A549 (cell line): Measurements from ENCODE around the gene TSC2. TPM values are rescaled to one million over a fixed set of nuclear protein-coding genes. Genes with fewer than 3 reads are reported as not detected.

ENCODE experiments used
- ATAC-seq, 2 experiments: fragments of 200-7000 bp in 1 of 2; fragments of >200 bp in 1 of 2; cut with Nextera tagmentation in 1 of 2; cut with Tn5 transposase in 1 of 2; 3 replicates each; pipeline versions ENCODE4 v1.8.0 to v1.9.1; 2018 to 2020; ENCODE audit warnings: mild to moderate bottlenecking in 1 of 2, moderate library complexity in 1 of 2
- CTCF ChIA-PET: fragments of 300-600 bp; sonication (Branson Sonifier 250); formaldehyde crosslinking; extraction: SDS; loops from one replicate; lab custom pipeline; 2021; ENCODE audit warnings: antibody characterized with exemption, inconsistent platforms; lab: Yijun Ruan, JAX
- POLR2A ChIA-PET: fragments of 350-600 bp; formaldehyde crosslinking; extraction: SDS; loops from one replicate; lab custom pipeline; 2021; ENCODE audit warnings: antibody characterized with exemption, inconsistent platforms; lab: Yijun Ruan, JAX
- DNase-seq, 2 experiments: peaks; one replicate each; pipeline versions ENCODE4 v3.0.0 to v3.0.0-alpha.2; 2011 to 2016; ENCODE audit warnings: low read depth in 1 of 2, low spot score in 1 of 2
- FAIRE-seq: peaks from 2 replicates; lab custom pipeline; 2011; peaks lifted over from hg19 to GRCh38; lab: Jason Lieb, UNC
- H3K27ac ChIP-seq, 2 experiments: fragments of >200 bp; sonication (Bioruptor Twin); formaldehyde crosslinking; 3 replicates each; pipeline ENCODE4 v1.5.1; 2016 to 2017
- H3K4me1 ChIP-seq: fragments of >200 bp; sonication (Bioruptor Twin); formaldehyde crosslinking; 3 replicates; pipeline ENCODE4 v1.6.1; 2016
- H3K4me2 ChIP-seq: fragments of >200 bp; sonication (Bioruptor Twin); formaldehyde crosslinking; 3 replicates; pipeline ENCODE4 v1.6.1; 2016
- H3K4me3 ChIP-seq: fragments of >200 bp; sonication (Bioruptor Twin); formaldehyde crosslinking; 3 replicates; pipeline ENCODE4 v1.5.1; 2016
- H3K9me3 ChIP-seq: fragments of >200 bp; sonication (Bioruptor Twin); formaldehyde crosslinking; 3 replicates; pipeline ENCODE4 v1.6.1; 2016
- BCL3 ChIP-seq: fragments of >200 bp; sonication (Bioruptor Twin); formaldehyde crosslinking; IDR thresholded peaks from 3 replicates; pipeline ENCODE4 v1.6.1; 2016
- CBX2 ChIP-seq: fragments of 200-600 bp; sonication (generic); IDR thresholded peaks from 2 replicates; pipeline ENCODE4 v1.6.1; 2016; ENCODE audit warnings: low read depth, mild to moderate bottlenecking, borderline replicate concordance
- CBX8 ChIP-seq: fragments of 200-600 bp; sonication (generic); IDR thresholded peaks from 2 replicates; pipeline ENCODE4 v1.6.1; 2016
- CHD4 ChIP-seq: fragments of 200-600 bp; sonication (generic); IDR thresholded peaks from 2 replicates; pipeline ENCODE4 v1.6.1; 2016; ENCODE audit warnings: antibody characterized with exemption, mild to moderate bottlenecking, borderline replicate concordance
- E2F6 ChIP-seq: IDR thresholded peaks from 2 replicates; pipeline ENCODE4 v1.6.1; 2012; ENCODE audit warnings: low read depth, borderline replicate concordance
- EHMT2 ChIP-seq: fragments of 200-600 bp; sonication (generic); IDR thresholded peaks from 2 replicates; pipeline ENCODE4 v1.6.1; 2016; ENCODE audit warnings: antibody characterized with exemption, low read depth, mild to moderate bottlenecking, moderate library complexity
- EP300 ChIP-seq, 2 experiments: fragments of >200 bp; sonication (Bioruptor Twin); formaldehyde crosslinking; IDR thresholded peaks; 2 replicates in 1 of 2; 3 replicates in 1 of 2; pipeline ENCODE4 v1.6.1; 2016 to 2017
- HDAC2 ChIP-seq: fragments of 200-600 bp; sonication (generic); IDR thresholded peaks from 2 replicates; pipeline ENCODE4 v1.6.1; 2016
- HEYL ChIP-seq: fragments of 250-450 bp; sonication (Bioruptor Pico); IDR thresholded peaks from 2 replicates; pipeline ENCODE4 v1.8.0; 2021; ENCODE audit warnings: mild to moderate bottlenecking, moderate library complexity
- HOXA7 ChIP-seq: fragments of 250-450 bp; sonication (Bioruptor Pico); IDR thresholded peaks from 2 replicates; pipeline ENCODE4 v1.5.0; 2020; ENCODE audit warnings: mild to moderate bottlenecking, moderate library complexity
- JUN ChIP-seq, 2 experiments: fragments of >200 bp; sonication (Bioruptor Twin); formaldehyde crosslinking; IDR thresholded peaks; 2 replicates in 1 of 2; 3 replicates in 1 of 2; pipeline ENCODE4 v1.6.1; 2016 to 2017
- KDM5A ChIP-seq: fragments of 200-600 bp; sonication (generic); IDR thresholded peaks from 2 replicates; pipeline ENCODE4 v1.6.1; 2016; ENCODE audit warnings: antibody characterized with exemption, mild to moderate bottlenecking
- NFE2L2 ChIP-seq: fragments of 150-350 bp; conservative IDR thresholded peaks from 2 replicates; pipeline ENCODE4 v1.6.1; 2014; ENCODE audit warnings: low read length
- RARB ChIP-seq: fragments of 250-450 bp; sonication (Bioruptor Pico); IDR thresholded peaks from 2 replicates; pipeline ENCODE4 v1.8.0; 2021; ENCODE audit warnings: mild to moderate bottlenecking, moderate library complexity
- REST ChIP-seq: fragments of 200-600 bp; sonication (generic); IDR thresholded peaks from 2 replicates; pipeline ENCODE4 v1.6.1; 2016; ENCODE audit warnings: antibody characterized with exemption, mild to moderate bottlenecking, moderate library complexity
- SMC3 ChIP-seq: fragments of >200 bp; sonication (Bioruptor Twin); formaldehyde crosslinking; IDR thresholded peaks from 3 replicates; pipeline ENCODE4 v1.6.1; 2018; ENCODE audit warnings: inconsistent platforms
- TFCP2L1 ChIP-seq: fragments of 250-450 bp; sonication (Bioruptor Pico); IDR thresholded peaks from 2 replicates; pipeline ENCODE4 v1.5.0; 2021; ENCODE audit warnings: mild to moderate bottlenecking
- TP53 ChIP-seq: fragments of 250-450 bp; sonication (Bioruptor Pico); IDR thresholded peaks from 2 replicates; pipeline ENCODE4 v1.5.0; 2021; ENCODE audit warnings: mild to moderate bottlenecking, moderate library complexity
- ZC3H11A ChIP-seq: fragments of 450-650 bp; IDR thresholded peaks from 2 replicates; pipeline ENCODE4 v1.6.1; 2014; ENCODE audit warnings: antibody characterized with exemption, mild to moderate bottlenecking
- WGBS: methylation state at CpG from one replicate; pipeline ENCODE4 v1.1.6; 2017; ENCODE audit errors: missing lambda C conversion rate; 5-methylcytosine and 5-hydroxymethylcytosine counted together
- polyA plus RNA-seq, 4 experiments: library from polyadenylated mRNA; depleted of rRNA in 3 of 4; stranded (reverse); fragments of >200 nt; fragmentation: RNase III in 1 of 4; extraction: RNeasy Plus Mini Kit Qiagen cat#74134 plus additional on column Dnase treatment in 1 of 4; gene quantifications; 2 replicates in 3 of 4; 3 replicates in 1 of 4; pipeline ENCODE4 v1.2.3, GENCODE V29; 2011 to 2017

Gene TSC2
- polyA plus RNA-seq, 2 of the 4 experiments (the other 2 are of a cell fraction) = 32.6 to 47.3 TPM

- TF ChIP-seq REST (no peak), HEYL (no peak)
These were observed 46.8 kb upstream of the TSC2 start (continued) for GRCh38 chr16:2001035-2001434.

- FAIRE-seq (no peak), ATAC-seq (no peak), DNase-seq (no peak)
- H3K4me1 ChIP-seq = peaks cover 53% of the 10 kb centered on the region
- H3K27ac ChIP-seq = no peak overlapping the region
- 92% methylated on average over 25 of the region's 53 CpGs for WGBS
- POLR2A ChIA-PET = no interaction called here
- TF ChIP-seq HOXA7 (CRISPR knock-in tag) = no peak
- no peak overlapping the region for H3K4me2 ChIP-seq
- no peak overlapping the region for H3K4me3 ChIP-seq
- CTCF ChIA-PET = interaction anchor here (0.9 to 11.3 kb wide), 8 partner anchors 13 to 144 kb away, joined by 3 to 196 read pairs (median 10); partner anchors contain the start of genes GFER, NOXO1, RAB26 and SYNGR3
- no peaks in the 10 kb centered on the region for H3K9me3 ChIP-seq
These were observed 46.1 kb upstream of the TSC2 start for GRCh38 chr16:2001456-2002355.

GRCh38 chr16:2002406-2003230 is 45.2 kb upstream of the TSC2 start:
- TF ChIP-seq SMC3 (no peak), CBX2 (no peak), HDAC2 (no peak), BCL3 (no peak), NFE2L2 (no peak), RARB (CRISPR knock-in tag) (no peak), CBX8 (no peak), EHMT2 (no peak), TP53 (CRISPR knock-in tag) (no peak), ZC3H11A (no peak), CHD4 (no peak), E2F6 (no peak), KDM5A (no peak), TFCP2L1 (CRISPR knock-in tag) (no peak), HOXA7 (CRISPR knock-in tag) (no peak), JUN (IDR thresholded peaks at IDR 0.05) (no peak), EP300 (IDR thresholded peaks at IDR 0.05) (no peak)
- Histone ChIP-seq H3K4me1 (peaks cover 53% of the 10 kb centered on the region), H3K4me2 (no peak overlapping the region), H3K4me3 (no peak overlapping the region), H3K9me3 (no peaks in the 10 kb centered on the region), H3K27ac (no peak overlapping the region; a peak in 1 of 6 replicates)
- no peak for ATAC-seq
- ChIA-PET POLR2A (interaction anchor here (0.5 kb wide), 1 partner anchor 75 kb away, joined by 7 read pairs; no protein-coding TSS in a partner anchor), CTCF (interaction anchor here (0.6 to 11.3 kb wide), 33 partner anchors 11 to 300 kb away, joined by 3 to 196 read pairs (median 9); partner anchors contain the start of genes GFER, NOXO1, NPW and NTHL1)
- no peak for DNase-seq
- FAIRE-seq = no peak
- WGBS = 94% methylated on average over 24 of the region's 47 CpGs
